ENCODE measurements around the gene ZIC4. TPM values are rescaled to one million over a fixed set of nuclear protein-coding genes. Genes with fewer than 3 reads are reported as not detected.

ZIC4 gene
- total RNA-seq, 2 experiments from 2014 or later = not detected

DNA sequence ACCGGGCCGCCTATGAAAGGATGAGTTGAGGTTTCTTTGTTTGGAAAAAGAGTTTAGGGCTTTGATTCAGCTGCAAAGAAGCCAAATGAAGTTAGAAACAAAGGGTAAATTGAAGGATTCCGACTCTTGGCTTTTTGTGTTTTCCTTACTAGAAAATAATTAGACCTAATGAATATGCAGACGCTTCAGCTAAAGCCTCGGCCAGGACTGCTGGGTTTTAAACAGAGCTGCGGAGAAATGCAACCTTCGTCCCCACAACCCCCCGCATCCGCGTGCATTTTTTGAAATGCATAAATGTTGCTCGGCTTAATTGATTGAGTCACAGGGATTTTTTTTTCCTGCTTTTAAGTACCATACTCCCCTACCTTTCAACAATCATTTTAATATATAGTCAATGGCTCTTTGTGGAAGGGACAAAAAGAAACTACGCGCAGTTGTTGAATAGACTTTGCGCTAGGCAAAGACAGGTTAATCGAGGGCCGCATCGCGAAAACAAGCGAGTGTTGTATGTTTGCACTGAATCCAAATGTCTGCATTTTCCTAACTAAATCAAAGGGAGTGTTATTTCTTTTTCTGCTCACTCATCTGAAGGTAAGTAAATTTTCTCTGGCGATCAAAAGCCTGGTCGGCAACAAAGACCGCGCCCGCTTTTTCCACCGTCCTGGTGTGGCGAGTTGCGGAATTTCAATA, 1.3 kb upstream of the ZIC4 start:
- H3K4me3 Mint-ChIP-seq = peak overlapping the region; percentile 58
- DNase-seq = no peak
- POLR2A ChIA-PET = no interaction called here
- CTCF ChIA-PET = no interaction called here
- peaks cover 2% of the 10 kb centered on the region for H3K9me3 Mint-ChIP-seq
- peaks cover 75% of the 10 kb centered on the region for H3K27me3 Mint-ChIP-seq
- peaks cover 15% of the 10 kb centered on the region for H3K4me1 Mint-ChIP-seq
- H3K27ac Mint-ChIP-seq = peak overlapping the region; percentile 50
- H3K36me3 Mint-ChIP-seq (ENCODE audit: low read depth) = peaks cover 17% of the 10 kb centered on the region

DNA sequence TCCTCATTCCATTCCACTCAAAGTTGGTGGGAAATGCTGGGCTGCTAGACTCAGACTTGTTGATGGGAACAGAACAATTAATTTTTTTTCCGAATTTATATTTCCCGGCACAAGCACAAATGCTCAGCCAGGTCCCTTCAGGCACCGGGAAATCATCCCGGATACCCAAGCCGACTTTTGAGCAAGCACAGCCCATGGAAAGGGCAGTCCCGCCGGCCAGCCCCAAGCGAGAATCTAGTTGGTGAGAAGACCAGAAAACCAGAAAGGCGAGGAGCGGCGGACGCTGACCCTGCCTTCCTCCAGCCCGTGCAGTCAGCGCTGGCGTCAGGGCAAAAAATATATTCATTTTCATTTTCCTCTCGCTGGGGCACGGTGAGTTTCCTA, 763 bp upstream of the ZIC4 start:
- DNase-seq = no peak
- ChIA-PET POLR2A (no interaction called here), CTCF (interaction anchor here (1.5 kb wide), 1 partner anchor 14 kb away, joined by 3 read pairs; no protein-coding TSS in a partner anchor)
- Mint-ChIP-seq H3K27ac (no peak overlapping the region), H3K4me1 (peaks cover 15% of the 10 kb centered on the region), H3K4me3 (no peak overlapping the region), H3K27me3 (peaks cover 73% of the 10 kb centered on the region), H3K9me3 (peaks cover 2% of the 10 kb centered on the region), H3K36me3 (ENCODE audit: low read depth) (peaks cover 17% of the 10 kb centered on the region)

DNA sequence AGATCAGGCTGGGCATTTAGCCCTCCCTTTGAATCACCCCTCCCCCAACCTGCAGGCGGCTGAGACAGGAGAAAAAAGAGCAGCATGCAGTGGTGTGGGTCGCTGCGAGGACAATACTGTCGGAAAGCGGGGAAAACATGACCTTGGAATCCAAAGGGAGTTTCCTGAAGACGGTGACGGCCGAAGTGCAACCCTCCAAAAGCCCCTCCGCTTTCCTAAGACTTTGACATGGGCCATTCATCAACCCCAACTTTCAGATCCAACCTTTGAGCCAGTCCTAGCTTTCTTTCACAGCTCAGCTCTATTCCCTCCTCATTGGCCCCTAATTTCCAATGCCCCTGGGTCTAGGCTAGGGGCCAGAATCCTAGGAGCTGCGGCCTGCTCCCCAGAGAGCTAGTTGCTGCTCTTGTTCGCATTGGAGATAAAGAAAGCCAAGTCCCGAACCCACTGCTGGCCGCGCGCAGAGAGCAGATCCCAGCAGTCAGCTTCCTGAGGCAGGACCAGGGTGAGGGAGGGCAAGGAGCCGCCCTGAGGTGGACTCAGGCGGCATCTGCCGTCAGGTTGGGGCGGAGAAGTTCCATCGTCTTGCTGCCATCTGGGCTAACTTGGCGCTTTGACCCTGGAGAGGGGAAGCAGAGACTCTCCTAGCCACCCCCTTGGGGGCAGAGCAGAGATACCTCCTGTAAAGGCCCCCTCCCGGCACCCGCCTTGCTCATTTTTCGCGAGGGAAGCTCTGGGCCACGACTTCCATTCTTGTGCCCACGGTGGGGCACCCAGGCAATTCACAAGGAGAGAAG, 914 bp downstream of the ZIC4 start:
- H3K4me3 Mint-ChIP-seq = no peak overlapping the region
- peaks cover 2% of the 10 kb centered on the region for H3K9me3 Mint-ChIP-seq
- peaks cover 12% of the 10 kb centered on the region for H3K36me3 Mint-ChIP-seq (ENCODE audit: low read depth)
- ChIA-PET POLR2A (no interaction called here), CTCF (interaction anchor here (1.5 kb wide), 2 partner anchors 11 to 12 kb away, joined by 3 to 5 read pairs; no protein-coding TSS in a partner anchor)
- H3K27ac Mint-ChIP-seq = no peak overlapping the region
- no peak for DNase-seq
- H3K27me3 Mint-ChIP-seq = peaks cover 59% of the 10 kb centered on the region
- H3K4me1 Mint-ChIP-seq = peaks cover 5% of the 10 kb centered on the region

DNA sequence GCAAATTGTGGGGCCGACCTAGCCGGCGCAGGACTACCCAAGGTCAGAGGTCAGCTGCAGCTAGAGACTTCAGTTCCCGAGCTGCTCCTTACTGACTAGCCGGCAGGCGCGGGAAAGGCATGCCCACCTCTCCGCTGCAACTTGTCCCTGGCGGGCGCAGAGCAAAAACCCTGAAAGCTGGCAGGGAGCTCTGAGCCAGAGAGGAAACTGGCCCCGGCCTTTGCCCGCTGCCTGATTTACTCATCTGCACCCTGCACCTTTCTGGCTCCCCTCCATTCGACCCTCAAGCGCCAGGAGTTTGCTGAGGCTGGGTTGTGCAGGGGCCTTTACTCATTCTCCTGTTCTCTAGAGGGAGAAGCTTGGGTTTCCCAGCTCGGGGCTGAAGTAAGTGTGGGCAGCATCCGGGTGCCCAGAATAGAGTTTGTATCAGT, 1.5 kb downstream of the ZIC4 start:
- Mint-ChIP-seq H3K4me3 (no peak overlapping the region), H3K4me1 (peaks cover 5% of the 10 kb centered on the region), H3K27me3 (peaks cover 59% of the 10 kb centered on the region), H3K27ac (no peak overlapping the region), H3K9me3 (peaks cover 2% of the 10 kb centered on the region), H3K36me3 (ENCODE audit: low read depth) (peaks cover 12% of the 10 kb centered on the region)
- ChIA-PET POLR2A (no interaction called here), CTCF (interaction anchor here (1.5 kb wide), 1 partner anchor 10 kb away, joined by 5 read pairs; no protein-coding TSS in a partner anchor)
- no peak for DNase-seq

DNA sequence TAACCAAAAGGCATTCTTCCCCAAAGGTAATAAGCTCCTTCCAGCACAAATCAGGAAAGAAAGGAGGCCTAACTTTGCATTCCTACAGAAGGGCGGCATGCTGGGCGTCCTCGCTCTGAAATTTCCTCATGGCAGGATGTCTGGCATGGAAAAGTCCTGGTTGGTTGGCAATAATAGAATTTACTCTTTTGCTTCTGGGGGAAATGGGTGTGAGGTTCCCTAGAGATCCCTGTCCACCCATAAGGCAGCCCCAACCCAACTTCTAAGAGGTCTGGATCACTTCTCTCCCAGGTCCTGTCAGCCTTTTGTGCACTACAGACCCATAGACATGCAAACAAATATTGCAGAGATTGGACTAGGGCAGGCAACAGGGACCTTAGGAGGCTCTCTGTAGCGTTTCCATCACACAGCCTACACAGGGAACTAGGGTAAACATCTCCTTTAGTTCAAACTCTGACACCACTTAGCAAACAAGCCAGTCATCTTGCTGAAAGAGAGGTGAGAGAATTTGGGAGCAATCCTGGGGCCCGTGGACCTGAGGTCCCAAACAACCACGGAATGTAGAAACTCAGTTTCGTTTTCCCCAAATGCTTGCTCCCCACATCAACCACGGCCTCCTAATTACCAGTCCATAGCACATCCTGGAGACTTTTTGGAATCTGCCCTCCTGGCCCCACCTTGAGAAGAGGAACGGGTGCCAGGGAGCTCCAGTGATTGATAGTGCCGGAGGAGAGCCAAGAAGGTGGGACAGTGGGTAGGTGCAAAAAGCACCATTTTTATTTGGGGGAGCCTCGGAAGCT, 2.1 kb downstream of the ZIC4 start:
- POLR2A ChIA-PET = no interaction called here
- Mint-ChIP-seq H3K4me3 (no peak overlapping the region), H3K4me1 (peaks cover 5% of the 10 kb centered on the region), H3K36me3 (ENCODE audit: low read depth) (peaks cover 12% of the 10 kb centered on the region), H3K27me3 (peaks cover 55% of the 10 kb centered on the region), H3K9me3 (peaks cover 2% of the 10 kb centered on the region), H3K27ac (no peak overlapping the region)
- no peak for DNase-seq
- CTCF ChIA-PET = interaction anchor here (1.5 kb wide), 1 partner anchor 10 kb away, joined by 5 read pairs; no protein-coding TSS in a partner anchor

DNA sequence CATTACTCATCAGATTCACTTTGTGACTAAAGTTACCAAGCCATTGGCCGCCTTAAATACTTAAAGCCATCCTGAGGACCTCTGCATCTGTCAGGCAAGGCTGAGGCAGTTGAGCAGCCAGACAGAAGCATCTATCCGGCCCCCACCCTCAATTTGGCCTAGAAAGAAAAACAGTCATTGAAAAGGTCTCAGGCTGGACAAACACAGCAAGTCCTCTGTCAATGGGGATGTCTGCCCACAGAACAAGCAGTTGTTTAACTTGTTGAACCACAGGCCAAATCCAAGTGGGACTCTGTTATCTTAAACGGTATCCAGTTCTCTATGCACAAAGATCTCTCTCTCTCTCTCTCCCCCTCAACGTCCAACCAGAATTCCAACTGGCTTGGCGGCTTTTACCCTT, 2.8 kb downstream of the ZIC4 start:
- Mint-ChIP-seq H3K4me1 (peaks cover 4% of the 10 kb centered on the region), H3K36me3 (ENCODE audit: low read depth) (peaks cover 12% of the 10 kb centered on the region), H3K27me3 (peaks cover 55% of the 10 kb centered on the region), H3K27ac (no peak overlapping the region), H3K9me3 (peaks cover 2% of the 10 kb centered on the region), H3K4me3 (no peak overlapping the region)
- ChIA-PET POLR2A (no interaction called here), CTCF (no interaction called here)
- no peak for DNase-seq

DNA sequence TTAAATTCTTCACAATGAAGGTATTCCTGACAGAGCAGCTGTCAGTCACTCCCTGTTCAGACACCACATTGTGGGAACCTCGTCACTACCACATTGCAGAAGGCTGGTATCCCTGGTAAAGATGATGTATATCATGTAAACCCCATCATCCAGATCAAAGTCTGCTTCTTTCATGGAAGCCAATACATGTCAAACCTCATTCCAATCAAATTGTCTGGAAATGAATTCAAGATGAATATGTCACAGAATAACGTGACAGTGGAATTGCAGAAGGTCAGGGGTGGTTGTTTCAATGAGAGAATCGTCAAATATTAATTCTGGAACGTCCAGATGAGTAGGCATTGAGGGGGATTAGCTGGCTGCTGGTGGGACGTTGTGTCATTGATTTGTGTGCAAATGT, 4.2 kb downstream of the ZIC4 start:
- DNase-seq = no peak
- H3K27ac Mint-ChIP-seq = no peak overlapping the region
- no peak overlapping the region for H3K4me3 Mint-ChIP-seq
- H3K36me3 Mint-ChIP-seq (ENCODE audit: low read depth) = peaks cover 3% of the 10 kb centered on the region
- peaks cover 56% of the 10 kb centered on the region for H3K27me3 Mint-ChIP-seq
- no peaks in the 10 kb centered on the region for H3K4me1 Mint-ChIP-seq
- ChIA-PET POLR2A (no interaction called here), CTCF (no interaction called here)
- no peaks in the 10 kb centered on the region for H3K9me3 Mint-ChIP-seq

DNA sequence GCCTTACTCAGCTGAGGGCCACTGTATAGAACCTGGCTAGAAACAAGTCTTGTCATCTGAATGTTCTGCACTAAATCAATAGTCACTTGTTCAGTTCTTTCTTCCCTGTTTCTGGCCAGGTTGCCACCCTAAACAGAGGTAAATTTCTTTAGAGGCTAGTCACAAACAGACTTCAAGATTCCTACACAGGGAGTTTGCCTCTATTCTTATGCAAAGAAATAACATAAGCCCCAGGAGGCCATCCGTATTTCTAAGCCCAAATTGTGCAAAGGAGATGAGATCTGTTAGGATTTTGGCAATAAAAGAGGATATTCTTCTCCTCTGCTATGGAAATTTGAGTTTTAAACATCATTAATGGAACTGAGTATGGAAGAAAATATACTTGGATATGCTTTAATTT, 4.9 kb downstream of the ZIC4 start:
- H3K4me1 Mint-ChIP-seq = no peaks in the 10 kb centered on the region
- ChIA-PET POLR2A (no interaction called here), CTCF (no interaction called here)
- no peak overlapping the region for H3K4me3 Mint-ChIP-seq
- DNase-seq = no peak
- H3K27me3 Mint-ChIP-seq = peaks cover 54% of the 10 kb centered on the region
- H3K27ac Mint-ChIP-seq = no peak overlapping the region
- no peaks in the 10 kb centered on the region for H3K36me3 Mint-ChIP-seq (ENCODE audit: low read depth)
- H3K9me3 Mint-ChIP-seq = no peaks in the 10 kb centered on the region

DNA sequence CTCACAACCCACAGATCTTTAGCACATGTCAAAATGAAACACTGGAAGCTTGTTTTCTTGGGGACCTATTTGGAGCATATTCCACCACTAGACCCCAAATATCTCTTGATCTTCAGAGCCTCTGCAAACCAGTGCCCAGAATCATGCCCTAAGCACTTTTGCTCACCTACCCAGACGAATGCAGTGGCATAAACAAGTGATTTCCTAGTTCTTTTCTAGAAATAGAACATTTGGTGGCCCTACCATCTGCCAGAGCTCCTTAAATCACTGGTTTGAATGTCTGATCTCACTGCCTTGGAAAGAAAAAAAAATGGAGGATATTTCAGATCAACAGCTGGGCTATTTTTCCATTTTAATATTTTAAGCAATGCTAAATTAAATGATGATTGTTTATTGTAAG, 5.3 kb downstream of the ZIC4 start:
- DNase-seq = no peak
- H3K4me3 Mint-ChIP-seq = no peak overlapping the region
- no peaks in the 10 kb centered on the region for H3K36me3 Mint-ChIP-seq (ENCODE audit: low read depth)
- ChIA-PET POLR2A (no interaction called here), CTCF (no interaction called here)
- no peaks in the 10 kb centered on the region for H3K4me1 Mint-ChIP-seq
- no peaks in the 10 kb centered on the region for H3K9me3 Mint-ChIP-seq
- peaks cover 49% of the 10 kb centered on the region for H3K27me3 Mint-ChIP-seq
- no peak overlapping the region for H3K27ac Mint-ChIP-seq

DNA sequence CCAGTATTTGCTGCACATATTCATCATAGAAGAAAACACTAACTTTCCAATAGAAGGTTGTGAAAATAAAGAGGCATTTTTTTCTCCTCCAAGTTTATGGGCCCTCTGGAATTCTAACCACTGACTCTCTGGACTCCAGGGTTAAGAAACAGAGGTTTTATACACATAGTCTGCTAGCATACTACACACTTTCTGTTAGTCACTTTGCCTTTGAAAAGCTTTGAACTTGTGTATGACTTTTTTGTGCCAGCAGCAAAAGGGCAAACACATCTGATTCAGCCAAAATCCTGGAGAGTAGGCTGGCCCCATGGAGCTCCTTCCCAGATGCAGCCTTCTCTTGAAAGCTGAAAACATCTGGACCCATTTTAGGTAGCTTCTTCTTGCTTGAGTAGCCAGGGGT, 6.2 kb downstream of the ZIC4 start:
- H3K4me1 Mint-ChIP-seq = no peaks in the 10 kb centered on the region
- H3K36me3 Mint-ChIP-seq (ENCODE audit: low read depth) = no peaks in the 10 kb centered on the region
- POLR2A ChIA-PET = no interaction called here
- no peaks in the 10 kb centered on the region for H3K9me3 Mint-ChIP-seq
- H3K27ac Mint-ChIP-seq = no peak overlapping the region
- DNase-seq = no peak
- H3K4me3 Mint-ChIP-seq = no peak overlapping the region
- CTCF ChIA-PET = no interaction called here
- peaks cover 51% of the 10 kb centered on the region for H3K27me3 Mint-ChIP-seq

DNA sequence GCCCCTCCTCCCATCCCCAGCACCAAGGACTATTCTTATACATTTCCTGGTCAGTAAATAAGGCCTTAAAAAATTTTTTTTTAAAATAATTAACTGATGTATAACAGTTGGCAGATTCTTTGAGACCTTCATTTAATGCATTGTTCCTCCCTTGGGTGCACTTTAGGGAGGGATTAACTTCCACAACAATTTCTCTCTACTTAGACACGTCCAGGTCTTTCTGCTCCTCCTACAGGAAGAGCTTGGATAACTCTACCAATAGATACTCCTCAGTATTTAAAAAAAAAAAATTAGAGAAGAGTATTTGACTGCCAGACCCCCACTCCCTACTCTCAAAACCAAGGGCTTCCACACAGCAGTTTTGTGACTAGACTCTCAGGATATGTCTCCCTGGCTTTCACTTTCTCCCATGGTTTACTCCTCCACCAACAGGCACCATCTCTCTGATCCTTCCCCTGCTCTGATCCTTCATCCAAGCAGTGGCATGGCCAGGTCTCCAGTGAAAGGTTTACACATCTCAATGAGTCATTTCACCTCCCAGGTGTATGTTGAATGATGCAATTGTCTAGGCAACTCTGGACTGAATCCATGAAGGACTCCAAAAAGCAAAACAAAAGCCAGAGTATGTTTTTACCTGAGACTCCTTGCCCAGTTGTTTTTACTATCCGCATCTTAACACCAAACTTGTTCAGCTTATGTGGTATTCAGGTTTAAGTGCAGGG, 7.4 kb downstream of the ZIC4 start:
- no peak overlapping the region for H3K4me3 Mint-ChIP-seq
- H3K27me3 Mint-ChIP-seq = peaks cover 52% of the 10 kb centered on the region
- CTCF ChIA-PET = no interaction called here
- POLR2A ChIA-PET = no interaction called here
- DNase-seq = no peak
- no peaks in the 10 kb centered on the region for H3K9me3 Mint-ChIP-seq
- no peak overlapping the region for H3K27ac Mint-ChIP-seq
- H3K36me3 Mint-ChIP-seq (ENCODE audit: low read depth) = peaks cover 3% of the 10 kb centered on the region
- H3K4me1 Mint-ChIP-seq = peaks cover under 1% of the 10 kb centered on the region

DNA sequence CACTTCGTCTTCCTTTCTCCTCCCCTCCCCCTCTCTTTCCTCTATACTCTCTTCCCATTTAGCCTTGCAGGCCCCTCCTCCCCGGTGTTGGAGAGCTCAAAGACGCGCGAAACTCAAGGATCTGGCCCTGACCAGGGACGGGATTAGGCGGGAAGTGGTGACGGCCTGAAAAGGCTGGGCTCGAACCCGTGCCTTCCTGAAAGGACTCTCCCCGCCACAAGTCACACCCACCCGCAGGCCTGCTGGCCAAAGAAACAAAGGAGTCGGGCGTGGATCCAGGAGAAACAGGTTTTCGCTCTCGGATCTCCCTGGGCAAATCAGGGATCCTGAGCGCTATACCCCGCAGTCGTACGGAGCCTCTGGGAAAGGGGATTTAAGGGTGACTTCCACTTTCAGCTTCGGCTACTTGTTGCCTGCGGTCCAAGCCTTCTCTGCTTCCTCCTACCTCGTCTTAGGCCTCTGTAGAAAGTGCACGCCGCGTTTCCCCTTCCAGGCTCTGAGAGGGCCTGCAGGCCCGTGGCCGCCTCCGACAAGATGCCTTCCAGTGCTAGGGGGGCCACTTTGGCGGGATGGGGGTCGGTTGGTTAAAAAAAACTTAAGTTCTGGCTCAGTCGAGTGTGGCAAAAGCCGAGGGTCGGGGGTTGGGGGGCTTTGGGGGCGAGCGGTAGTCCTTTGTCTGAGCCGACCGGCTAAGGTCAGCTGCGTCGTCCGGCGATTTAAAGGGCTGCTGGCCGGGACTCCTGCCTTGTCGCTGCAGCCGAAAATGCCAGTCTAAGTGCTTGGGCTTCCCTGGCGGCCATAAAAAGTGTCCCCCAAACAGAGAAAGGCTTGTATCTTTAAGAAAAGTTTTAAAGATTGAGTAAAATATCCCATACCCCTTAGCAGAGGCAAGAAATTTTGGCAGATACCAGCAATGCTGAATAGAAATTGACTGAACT, 8.2 kb downstream of the ZIC4 start:
- peaks cover 3% of the 10 kb centered on the region for H3K36me3 Mint-ChIP-seq (ENCODE audit: low read depth)
- no peak overlapping the region for H3K27ac Mint-ChIP-seq
- peaks cover 2% of the 10 kb centered on the region for H3K4me1 Mint-ChIP-seq
- POLR2A ChIA-PET = no interaction called here
- peak overlapping the region; percentile 13 for H3K4me3 Mint-ChIP-seq
- DNase-seq = no peak
- CTCF ChIA-PET = no interaction called here
- H3K27me3 Mint-ChIP-seq = peaks cover 51% of the 10 kb centered on the region
- no peaks in the 10 kb centered on the region for H3K9me3 Mint-ChIP-seq

All from activated CD4-positive, alpha-beta T cell treated with anti-CD3 and anti-CD28 coated beads, Interleukin-2, amount 10 ng/mL, durations not matched to agents 7 days and 5 days (primary cell).